K562 (cell line): ENCODE results near the gene DMD. TPM values are rescaled to one million over a fixed set of nuclear protein-coding genes. Genes with fewer than 3 reads are reported as not detected.

Experiments
- CTCF ChIP-seq, 3 experiments: IDR thresholded peaks in 2 of 3; conservative IDR thresholded peaks in 1 of 3; 2 replicates each; pipeline ENCODE4 v1.5.1; 2011 to 2012; ENCODE audit warnings: low read length in 3 of 3, mild to moderate bottlenecking in 3 of 3, control low read depth in 2 of 3, improper control_type of control experiment in 1 of 3, inconsistent platforms in 1 of 3, low read depth in 1 of 3, mixed read lengths in 1 of 3, moderate library complexity in 1 of 3; ENCODE audit not compliant: insufficient read depth in 2 of 3
- MTA2 ChIP-seq: fragments of 450-650 bp; IDR thresholded peaks from 2 replicates; pipeline ENCODE4 v1.6.1; 2016; ENCODE audit warnings: low read depth
- NUFIP1 ChIP-seq: fragments of 450-650 bp; IDR thresholded peaks from 2 replicates; pipeline ENCODE4 v1.6.1; 2018; ENCODE audit not compliant: partially characterized antibody
- TRIM25 ChIP-seq: fragments of 450-650 bp; IDR thresholded peaks from 2 replicates; pipeline ENCODE4 v1.7.0; 2016; ENCODE audit warnings: borderline replicate concordance
- YBX1 ChIP-seq: fragments of 450-650 bp; IDR thresholded peaks from 2 replicates; pipeline ENCODE4 v1.7.1; 2016; ENCODE audit warnings: mild to moderate bottlenecking
- ZBTB1 ChIP-seq: sonication (generic); formaldehyde crosslinking; IDR thresholded peaks from 2 replicates; pipeline ENCODE4 v1.8.1; 2023; ENCODE audit warnings: missing genetic modification reagents, low read depth, mild to moderate bottlenecking, borderline replicate concordance
- ZKSCAN8 ChIP-seq: fragments of 200-800 bp; sonication (Bioruptor generic); IDR thresholded peaks from 2 replicates; pipeline ENCODE4 v1.6.1; 2016; ENCODE audit warnings: missing genetic modification characterization, missing compliant biosample characterization
- ZNF239 ChIP-seq: fragments of 250-450 bp; sonication (Bioruptor Pico); IDR thresholded peaks from 2 replicates; pipeline ENCODE4 v1.4.0; 2020; ENCODE audit warnings: mild to moderate bottlenecking
- polyA plus RNA-seq, 8 experiments: library from polyadenylated mRNA; depleted of rRNA in 4 of 8; stranded (reverse) in 5 of 8; unstranded in 3 of 8; fragments of >200 nt; fragmentation: Nextera tagmentation in 2 of 8; fragmentation: Illumina TruSeq in 1 of 8; extraction: Ambion mirVana in 2 of 8; extraction: Trizol in 1 of 8; gene quantifications; 2 replicates each; pipeline versions ENCODE4 v1.2.1 to v1.2.3, GENCODE V29; 2011 to 2014; ENCODE audit warnings: inconsistent platforms in 1 of 8, missing spikeins in 1 of 8
- total RNA-seq, 7 experiments: library from RNA; depleted of rRNA in 6 of 7; stranded (reverse); fragments of >200 nt in 6 of 7; fragmentation: Illumina TruSeq in 2 of 7; extraction: Trizol in 2 of 7; gene quantifications; 2 replicates each; pipeline versions ENCODE4 v1.2.1 to v1.2.3, GENCODE V29; 2011 to 2021; ENCODE audit warnings: low replicate concordance in 1 of 7
- TF ChIP-seq, protein P1 (sequence below): fragments of 200-600 bp; sonication (generic); IDR thresholded peaks from one replicate; pipeline ENCODE4 v1.6.1; 2012; ENCODE audit warnings: mild to moderate bottlenecking, low read depth, low read length, inconsistent platforms
- TF ChIP-seq, protein P2 (sequence below): sonication (generic); formaldehyde crosslinking; IDR thresholded peaks from 2 replicates; pipeline ENCODE4 v1.8.0; 2022; ENCODE audit warnings: mild to moderate bottlenecking, missing genetic modification reagents, borderline replicate concordance

The DMD gene
- total and polyA plus RNA-seq, 9 of the 15 experiments (the other 6 are each of a cell fraction or from before 2014, with no cell fraction given) = 3.8 to 20.4 (median 11.4) TPM

- no peak for TF ChIP-seq NUFIP1
- TF ChIP-seq ZNF239 (CRISPR knock-in tag) = no peak
- no peak for TF ChIP-seq YBX1
- peak; percentile 42; the same call in 1 of the 2 replicates for TF ChIP-seq MTA2
- TF ChIP-seq ZBTB1 (CRISPR knock-in tag) = no peak
- TF ChIP-seq, protein P1, sequence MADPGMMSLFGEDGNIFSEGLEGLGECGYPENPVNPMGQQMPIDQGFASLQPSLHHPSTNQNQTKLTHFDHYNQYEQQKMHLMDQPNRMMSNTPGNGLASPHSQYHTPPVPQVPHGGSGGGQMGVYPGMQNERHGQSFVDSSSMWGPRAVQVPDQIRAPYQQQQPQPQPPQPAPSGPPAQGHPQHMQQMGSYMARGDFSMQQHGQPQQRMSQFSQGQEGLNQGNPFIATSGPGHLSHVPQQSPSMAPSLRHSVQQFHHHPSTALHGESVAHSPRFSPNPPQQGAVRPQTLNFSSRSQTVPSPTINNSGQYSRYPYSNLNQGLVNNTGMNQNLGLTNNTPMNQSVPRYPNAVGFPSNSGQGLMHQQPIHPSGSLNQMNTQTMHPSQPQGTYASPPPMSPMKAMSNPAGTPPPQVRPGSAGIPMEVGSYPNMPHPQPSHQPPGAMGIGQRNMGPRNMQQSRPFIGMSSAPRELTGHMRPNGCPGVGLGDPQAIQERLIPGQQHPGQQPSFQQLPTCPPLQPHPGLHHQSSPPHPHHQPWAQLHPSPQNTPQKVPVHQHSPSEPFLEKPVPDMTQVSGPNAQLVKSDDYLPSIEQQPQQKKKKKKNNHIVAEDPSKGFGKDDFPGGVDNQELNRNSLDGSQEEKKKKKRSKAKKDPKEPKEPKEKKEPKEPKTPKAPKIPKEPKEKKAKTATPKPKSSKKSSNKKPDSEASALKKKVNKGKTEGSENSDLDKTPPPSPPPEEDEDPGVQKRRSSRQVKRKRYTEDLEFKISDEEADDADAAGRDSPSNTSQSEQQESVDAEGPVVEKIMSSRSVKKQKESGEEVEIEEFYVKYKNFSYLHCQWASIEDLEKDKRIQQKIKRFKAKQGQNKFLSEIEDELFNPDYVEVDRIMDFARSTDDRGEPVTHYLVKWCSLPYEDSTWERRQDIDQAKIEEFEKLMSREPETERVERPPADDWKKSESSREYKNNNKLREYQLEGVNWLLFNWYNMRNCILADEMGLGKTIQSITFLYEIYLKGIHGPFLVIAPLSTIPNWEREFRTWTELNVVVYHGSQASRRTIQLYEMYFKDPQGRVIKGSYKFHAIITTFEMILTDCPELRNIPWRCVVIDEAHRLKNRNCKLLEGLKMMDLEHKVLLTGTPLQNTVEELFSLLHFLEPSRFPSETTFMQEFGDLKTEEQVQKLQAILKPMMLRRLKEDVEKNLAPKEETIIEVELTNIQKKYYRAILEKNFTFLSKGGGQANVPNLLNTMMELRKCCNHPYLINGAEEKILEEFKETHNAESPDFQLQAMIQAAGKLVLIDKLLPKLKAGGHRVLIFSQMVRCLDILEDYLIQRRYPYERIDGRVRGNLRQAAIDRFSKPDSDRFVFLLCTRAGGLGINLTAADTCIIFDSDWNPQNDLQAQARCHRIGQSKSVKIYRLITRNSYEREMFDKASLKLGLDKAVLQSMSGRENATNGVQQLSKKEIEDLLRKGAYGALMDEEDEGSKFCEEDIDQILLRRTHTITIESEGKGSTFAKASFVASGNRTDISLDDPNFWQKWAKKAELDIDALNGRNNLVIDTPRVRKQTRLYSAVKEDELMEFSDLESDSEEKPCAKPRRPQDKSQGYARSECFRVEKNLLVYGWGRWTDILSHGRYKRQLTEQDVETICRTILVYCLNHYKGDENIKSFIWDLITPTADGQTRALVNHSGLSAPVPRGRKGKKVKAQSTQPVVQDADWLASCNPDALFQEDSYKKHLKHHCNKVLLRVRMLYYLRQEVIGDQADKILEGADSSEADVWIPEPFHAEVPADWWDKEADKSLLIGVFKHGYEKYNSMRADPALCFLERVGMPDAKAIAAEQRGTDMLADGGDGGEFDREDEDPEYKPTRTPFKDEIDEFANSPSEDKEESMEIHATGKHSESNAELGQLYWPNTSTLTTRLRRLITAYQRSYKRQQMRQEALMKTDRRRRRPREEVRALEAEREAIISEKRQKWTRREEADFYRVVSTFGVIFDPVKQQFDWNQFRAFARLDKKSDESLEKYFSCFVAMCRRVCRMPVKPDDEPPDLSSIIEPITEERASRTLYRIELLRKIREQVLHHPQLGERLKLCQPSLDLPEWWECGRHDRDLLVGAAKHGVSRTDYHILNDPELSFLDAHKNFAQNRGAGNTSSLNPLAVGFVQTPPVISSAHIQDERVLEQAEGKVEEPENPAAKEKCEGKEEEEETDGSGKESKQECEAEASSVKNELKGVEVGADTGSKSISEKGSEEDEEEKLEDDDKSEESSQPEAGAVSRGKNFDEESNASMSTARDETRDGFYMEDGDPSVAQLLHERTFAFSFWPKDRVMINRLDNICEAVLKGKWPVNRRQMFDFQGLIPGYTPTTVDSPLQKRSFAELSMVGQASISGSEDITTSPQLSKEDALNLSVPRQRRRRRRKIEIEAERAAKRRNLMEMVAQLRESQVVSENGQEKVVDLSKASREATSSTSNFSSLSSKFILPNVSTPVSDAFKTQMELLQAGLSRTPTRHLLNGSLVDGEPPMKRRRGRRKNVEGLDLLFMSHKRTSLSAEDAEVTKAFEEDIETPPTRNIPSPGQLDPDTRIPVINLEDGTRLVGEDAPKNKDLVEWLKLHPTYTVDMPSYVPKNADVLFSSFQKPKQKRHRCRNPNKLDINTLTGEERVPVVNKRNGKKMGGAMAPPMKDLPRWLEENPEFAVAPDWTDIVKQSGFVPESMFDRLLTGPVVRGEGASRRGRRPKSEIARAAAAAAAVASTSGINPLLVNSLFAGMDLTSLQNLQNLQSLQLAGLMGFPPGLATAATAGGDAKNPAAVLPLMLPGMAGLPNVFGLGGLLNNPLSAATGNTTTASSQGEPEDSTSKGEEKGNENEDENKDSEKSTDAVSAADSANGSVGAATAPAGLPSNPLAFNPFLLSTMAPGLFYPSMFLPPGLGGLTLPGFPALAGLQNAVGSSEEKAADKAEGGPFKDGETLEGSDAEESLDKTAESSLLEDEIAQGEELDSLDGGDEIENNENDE = no peak
- no peak for TF ChIP-seq CTCF (IDR thresholded peaks at IDR 0.05 in 2 of 3, conservative IDR thresholded peaks at IDR 0.05 in 1 of 3; ENCODE audit: insufficient read depth in 2 of 3, low read depth in 1 of 3, low read length in 3 of 3)
- TF ChIP-seq TRIM25 = no peak
- TF ChIP-seq ZKSCAN8 = peak; percentile 60; the same call in 1 of the 2 replicates
- TF ChIP-seq, protein P2, sequence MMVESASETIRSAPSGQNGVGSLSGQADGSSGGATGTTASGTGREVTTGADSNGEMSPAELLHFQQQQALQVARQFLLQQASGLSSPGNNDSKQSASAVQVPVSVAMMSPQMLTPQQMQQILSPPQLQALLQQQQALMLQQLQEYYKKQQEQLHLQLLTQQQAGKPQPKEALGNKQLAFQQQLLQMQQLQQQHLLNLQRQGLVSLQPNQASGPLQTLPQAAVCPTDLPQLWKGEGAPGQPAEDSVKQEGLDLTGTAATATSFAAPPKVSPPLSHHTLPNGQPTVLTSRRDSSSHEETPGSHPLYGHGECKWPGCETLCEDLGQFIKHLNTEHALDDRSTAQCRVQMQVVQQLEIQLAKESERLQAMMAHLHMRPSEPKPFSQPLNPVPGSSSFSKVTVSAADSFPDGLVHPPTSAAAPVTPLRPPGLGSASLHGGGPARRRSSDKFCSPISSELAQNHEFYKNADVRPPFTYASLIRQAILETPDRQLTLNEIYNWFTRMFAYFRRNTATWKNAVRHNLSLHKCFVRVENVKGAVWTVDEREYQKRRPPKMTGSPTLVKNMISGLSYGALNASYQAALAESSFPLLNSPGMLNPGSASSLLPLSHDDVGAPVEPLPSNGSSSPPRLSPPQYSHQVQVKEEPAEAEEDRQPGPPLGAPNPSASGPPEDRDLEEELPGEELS (CRISPR knock-in tag) = no peak
Measured at GRCh38 chrX:31847773-31848172, 1363.6 kb downstream of the DMD start (continued).
